Measurements from ENCODE around the gene ALDH3A1. TPM values are rescaled to one million over a fixed set of nuclear protein-coding genes. Genes with fewer than 3 reads are reported as not detected.

ALDH3A1 gene
- total and polyA plus RNA-seq, 9 of the 15 experiments (the other 6 are each of a cell fraction or from before 2014, with no cell fraction given) = not detected

GRCh38 chr17:19747159-19747719 is 859 bp downstream of the ALDH3A1 start:
- peaks cover 7 to 44% of the 10 kb centered on the region in 2 experiments; a peak in 4 of 5 replicates for H3K27me3 ChIP-seq (ENCODE audit: control insufficient read depth in 2 of 2, insufficient read depth in 2 of 2, low read length in 2 of 2)
- H3K4me2 ChIP-seq (ENCODE audit: insufficient read depth, low read length) = no peak overlapping the region
- no peak for DNase-seq (ENCODE audit: extremely low read depth in 1 of 4, low spot score in 3 of 4)
- no peak overlapping the region for H3K9ac ChIP-seq (ENCODE audit: insufficient read depth in 1 of 2, low read depth in 2 of 2, low read length in 2 of 2)
- 0% methylated on average over 7 of the region's 13 CpGs for WGBS (ENCODE audit: insufficient coverage, low coverage, missing lambda C conversion rate)
- ChIA-PET POLR2A (interaction anchor here (0.7 kb wide), 1 partner anchor 417 kb away, joined by 3 read pairs; no protein-coding TSS in a partner anchor), CTCF (ENCODE audit: low intra/inter-chr PET ratio) (interaction anchor here (0.5 kb wide), 1 partner anchor 369 kb away, joined by 3 read pairs; no protein-coding TSS in a partner anchor)
- no peak overlapping the region for H2AFZ ChIP-seq (ENCODE audit: low read depth, low read length)
- no peak for FAIRE-seq
- no peak overlapping the region for H3K27ac ChIP-seq (ENCODE audit: extremely low read depth, low read depth, low read length)
- no peaks in the 10 kb centered on the region for H3K9me3 ChIP-seq (replicated peaks; ENCODE audit: control insufficient read depth, insufficient read depth, low read depth, low read length)
- TF ChIP-seq ZSCAN29 (IDR thresholded peaks at IDR 0.05) = no peak
- TF ChIP-seq SMARCE1 (IDR thresholded peaks at IDR 0.05) = no peak
- TF ChIP-seq ZNF253 (CRISPR knock-in tag; conservative IDR thresholded peaks at IDR 0.05) = no peak
- TF ChIP-seq U2AF1 (optimal IDR thresholded peaks at IDR 0.05; ENCODE audit: low read depth, low read length) = no peak
- TF ChIP-seq SFPQ (IDR thresholded peaks at IDR 0.05; ENCODE audit: low read depth, low read length) = no peak
- in situ Hi-C loops (cut with MboI) = no loop called here
- no peaks in the 10 kb centered on the region for H3K9me1 ChIP-seq (ENCODE audit: control insufficient read depth, insufficient read depth, low read length)
- H3K36me3 ChIP-seq (ENCODE audit: control insufficient read depth, insufficient read depth, low read length) = no peaks in the 10 kb centered on the region
- H3K4me1 ChIP-seq (replicated peaks in 1 of 2; ENCODE audit: control insufficient read depth in 2 of 2, insufficient read depth in 2 of 2, low read length in 2 of 2) = peaks cover 0 to 5% of the 10 kb centered on the region in 2 experiments; a peak in 1 of 5 replicates
- H4K20me1 ChIP-seq (replicated peaks; ENCODE audit: control insufficient read depth, insufficient read depth, low read length) = no peaks in the 10 kb centered on the region
- intact Hi-C loops (cut with micrococcal nuclease) = no loop called here
- no peaks in the 10 kb centered on the region for H3K79me2 ChIP-seq (ENCODE audit: control insufficient read depth, insufficient read depth, low read length)
- H3K4me3 ChIP-seq = no peak overlapping the region
- ATAC-seq = no peak
- no TSS peak for BruUV-seq (replicated peaks)

Data from K562 (cell line).